ENCODE measurements around the gene PHF20. TPM values are rescaled to one million over a fixed set of nuclear protein-coding genes. Genes with fewer than 3 reads are reported as not detected.

PHF20 gene
- total RNA-seq, 1 donor from 2014 or later = 44.6 TPM

GRCh38 chr20:35885212-35885611, 113.4 kb downstream of the PHF20 start:
- H3K36me3 Mint-ChIP-seq (ENCODE audit: low read depth) = no peaks in the 10 kb centered on the region
- DNase-seq (ENCODE audit: low spot score) = no peak
- no peaks in the 10 kb centered on the region for H3K9me3 Mint-ChIP-seq (ENCODE audit: low read depth)
- TF ChIP-seq, protein P1, sequence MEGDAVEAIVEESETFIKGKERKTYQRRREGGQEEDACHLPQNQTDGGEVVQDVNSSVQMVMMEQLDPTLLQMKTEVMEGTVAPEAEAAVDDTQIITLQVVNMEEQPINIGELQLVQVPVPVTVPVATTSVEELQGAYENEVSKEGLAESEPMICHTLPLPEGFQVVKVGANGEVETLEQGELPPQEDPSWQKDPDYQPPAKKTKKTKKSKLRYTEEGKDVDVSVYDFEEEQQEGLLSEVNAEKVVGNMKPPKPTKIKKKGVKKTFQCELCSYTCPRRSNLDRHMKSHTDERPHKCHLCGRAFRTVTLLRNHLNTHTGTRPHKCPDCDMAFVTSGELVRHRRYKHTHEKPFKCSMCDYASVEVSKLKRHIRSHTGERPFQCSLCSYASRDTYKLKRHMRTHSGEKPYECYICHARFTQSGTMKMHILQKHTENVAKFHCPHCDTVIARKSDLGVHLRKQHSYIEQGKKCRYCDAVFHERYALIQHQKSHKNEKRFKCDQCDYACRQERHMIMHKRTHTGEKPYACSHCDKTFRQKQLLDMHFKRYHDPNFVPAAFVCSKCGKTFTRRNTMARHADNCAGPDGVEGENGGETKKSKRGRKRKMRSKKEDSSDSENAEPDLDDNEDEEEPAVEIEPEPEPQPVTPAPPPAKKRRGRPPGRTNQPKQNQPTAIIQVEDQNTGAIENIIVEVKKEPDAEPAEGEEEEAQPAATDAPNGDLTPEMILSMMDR (IDR thresholded peaks at IDR 0.05) = no peak
- H3K4me1 Mint-ChIP-seq (ENCODE audit: low read depth) = peaks cover 25% of the 10 kb centered on the region
- no peaks in the 10 kb centered on the region for H3K27me3 Mint-ChIP-seq (ENCODE audit: low read depth)
- no peak overlapping the region for H3K4me3 Mint-ChIP-seq (ENCODE audit: unreplicated experiment)
- H3K27ac Mint-ChIP-seq (ENCODE audit: unreplicated experiment) = peak overlapping the region; percentile 94

DNA sequence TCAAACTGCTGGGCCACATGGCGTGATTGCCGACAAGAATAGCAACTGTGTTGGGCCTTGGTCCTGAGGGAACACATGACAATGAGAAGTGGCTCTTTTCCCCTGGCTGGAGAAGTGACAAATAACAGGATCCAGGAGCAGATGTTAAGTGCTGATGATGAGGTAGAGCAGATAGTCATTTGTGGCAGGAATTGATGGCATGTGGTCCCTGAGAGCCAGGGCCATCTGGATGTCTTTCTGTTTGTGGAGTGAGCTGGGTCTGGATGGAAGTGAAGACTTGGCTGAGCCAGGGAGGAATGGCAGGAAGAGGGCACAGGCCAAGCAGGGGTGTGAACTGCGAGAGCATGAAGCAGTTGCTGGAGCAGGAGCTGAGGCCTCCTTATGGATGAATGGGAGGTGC, 114.7 kb downstream of the PHF20 start:
- peaks cover 33% of the 10 kb centered on the region for H3K4me1 Mint-ChIP-seq (ENCODE audit: low read depth)
- peak overlapping the region; percentile 72 for H3K27ac Mint-ChIP-seq (ENCODE audit: unreplicated experiment)
- no peaks in the 10 kb centered on the region for H3K9me3 Mint-ChIP-seq (ENCODE audit: low read depth)
- TF ChIP-seq, protein P1 (IDR thresholded peaks at IDR 0.05) = no peak
- no peaks in the 10 kb centered on the region for H3K36me3 Mint-ChIP-seq (ENCODE audit: low read depth)
- H3K4me3 Mint-ChIP-seq (ENCODE audit: unreplicated experiment) = no peak overlapping the region
- no peaks in the 10 kb centered on the region for H3K27me3 Mint-ChIP-seq (ENCODE audit: low read depth)
- no peak for DNase-seq (ENCODE audit: low spot score)

GRCh38 chr20:35887393-35888064, 115.7 kb downstream of the PHF20 start:
- TF ChIP-seq, protein P1 (IDR thresholded peaks at IDR 0.05) = no peak
- Mint-ChIP-seq H3K27me3 (ENCODE audit: low read depth) (no peaks in the 10 kb centered on the region), H3K9me3 (ENCODE audit: low read depth) (no peaks in the 10 kb centered on the region), H3K4me1 (ENCODE audit: low read depth) (peaks cover 33% of the 10 kb centered on the region), H3K27ac (ENCODE audit: unreplicated experiment) (no peak overlapping the region), H3K36me3 (ENCODE audit: low read depth) (no peaks in the 10 kb centered on the region), H3K4me3 (ENCODE audit: unreplicated experiment) (no peak overlapping the region)
- no peak for DNase-seq (ENCODE audit: low spot score)

DNA sequence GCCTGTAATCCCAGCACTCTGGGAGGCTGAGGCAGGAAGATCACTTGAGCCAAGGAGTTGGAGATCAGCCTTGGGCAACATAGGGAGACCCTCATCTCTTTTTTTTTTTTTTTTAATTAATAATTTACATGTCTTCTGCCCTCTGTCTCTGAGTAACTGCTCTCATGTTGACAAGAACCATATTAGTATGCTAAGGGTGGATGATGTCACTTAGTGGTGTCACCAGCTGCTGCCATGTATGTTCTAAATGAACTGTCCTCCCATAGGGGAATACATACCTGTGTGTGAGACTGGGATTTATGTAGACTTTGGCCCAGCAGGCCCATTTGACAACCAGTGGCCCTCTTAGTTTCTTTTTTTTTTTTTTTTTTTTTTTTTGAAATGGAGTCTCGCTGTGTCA, 116.8 kb downstream of the PHF20 start:
- Mint-ChIP-seq H3K27me3 (ENCODE audit: low read depth) (no peaks in the 10 kb centered on the region), H3K4me1 (ENCODE audit: low read depth) (peaks cover 27% of the 10 kb centered on the region), H3K4me3 (ENCODE audit: unreplicated experiment) (no peak overlapping the region), H3K36me3 (ENCODE audit: low read depth) (no peaks in the 10 kb centered on the region), H3K9me3 (ENCODE audit: low read depth) (no peaks in the 10 kb centered on the region), H3K27ac (ENCODE audit: unreplicated experiment) (peak overlapping the region; percentile 36)
- TF ChIP-seq, protein P1 (IDR thresholded peaks at IDR 0.05) = no peak
- no peak for DNase-seq (ENCODE audit: low spot score)

DNA sequence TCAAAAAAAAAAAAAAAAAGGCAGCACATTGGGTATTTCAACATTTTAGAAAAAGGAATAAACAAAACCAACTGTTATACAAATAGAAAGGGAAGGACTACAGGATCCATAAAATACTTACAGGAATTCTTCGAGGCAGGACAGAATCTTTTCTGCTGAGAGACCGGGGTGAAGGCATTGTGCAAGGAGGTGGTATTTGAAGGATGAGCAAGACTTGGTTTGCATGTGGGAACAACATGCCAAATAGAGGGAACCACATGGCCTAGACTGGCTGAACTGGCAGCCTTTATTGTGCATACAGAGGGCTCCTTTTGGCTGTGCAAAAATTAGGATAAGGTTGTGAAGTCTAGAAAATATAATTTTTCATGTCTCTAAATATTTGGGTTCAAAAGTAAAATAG, 119.6 kb downstream of the PHF20 start:
- Mint-ChIP-seq H3K4me3 (ENCODE audit: unreplicated experiment) (no peak overlapping the region), H3K27ac (ENCODE audit: unreplicated experiment) (peak overlapping the region; percentile 66), H3K27me3 (ENCODE audit: low read depth) (no peaks in the 10 kb centered on the region), H3K36me3 (ENCODE audit: low read depth) (peaks cover 1% of the 10 kb centered on the region), H3K9me3 (ENCODE audit: low read depth) (no peaks in the 10 kb centered on the region), H3K4me1 (ENCODE audit: low read depth) (peaks cover 12% of the 10 kb centered on the region)
- DNase-seq (ENCODE audit: low spot score) = no peak
- TF ChIP-seq, protein P1 (IDR thresholded peaks at IDR 0.05) = no peak
